GM20000 (cell line): ENCODE results near the gene LRRC8B.
"Not testable (repeated sequence)": the region's sequence is repeated elsewhere in the genome, so short reads cannot be mapped to it uniquely, and the experiment has no call there.

Source experiments
- DNase-seq: peaks from one replicate; pipeline ENCODE4 v3.0.0; 2012; ENCODE audit warnings: low spot score
- CTCF ChIP-seq: IDR thresholded peaks from 2 replicates; pipeline ENCODE4 v1.5.1; 2012; ENCODE audit warnings: mild to moderate bottlenecking, control low read depth; ENCODE audit errors: extremely low read depth, missing control alignments

Gene LRRC8B

GRCh38 chr1:89535537-89535936 lies 10.9 kb downstream of the LRRC8B start:
- TF ChIP-seq CTCF, result no peak

DNA sequence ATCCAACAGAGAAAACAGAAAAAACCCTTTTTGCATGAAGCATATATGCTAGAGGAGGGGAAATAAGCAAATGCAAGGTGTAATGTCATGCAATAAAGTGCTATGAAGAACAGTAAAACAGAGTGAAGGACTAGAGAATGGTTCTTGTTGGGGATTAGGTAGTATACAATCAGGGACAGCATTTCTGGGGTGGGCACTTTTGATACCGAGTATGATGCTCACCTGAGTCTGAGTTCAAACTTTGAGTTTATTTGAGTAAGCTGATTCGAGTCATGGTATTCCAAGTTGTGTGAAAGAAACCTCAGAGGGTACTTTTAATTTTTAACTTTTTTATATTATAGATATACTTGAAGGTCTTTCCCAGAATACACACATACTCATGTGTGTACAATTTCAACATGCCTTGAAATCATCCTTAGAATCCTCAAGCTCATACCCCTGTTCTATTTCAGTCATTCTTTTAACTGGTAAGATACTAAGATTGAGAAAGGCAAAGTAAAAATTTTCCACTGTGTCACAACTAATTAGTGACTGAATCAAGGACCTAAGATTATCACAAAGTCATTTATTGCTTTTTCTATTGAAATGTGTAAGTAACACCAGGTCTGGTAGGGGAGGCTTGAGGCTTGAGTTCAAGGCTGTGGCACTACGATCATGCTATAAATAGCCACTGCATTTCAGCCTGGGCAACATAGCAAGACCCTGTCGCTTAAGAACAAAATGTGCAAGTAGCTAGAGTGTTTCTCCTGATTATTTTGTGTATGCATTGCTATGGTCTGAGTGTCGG lies 12.1 kb downstream of the LRRC8B start:
- DNase-seq, result no peak
- no peak for TF ChIP-seq CTCF

More at GRCh38 chr1:89535537-89535936, 10.9 kb downstream of the LRRC8B start:
- no peak for DNase-seq

DNA sequence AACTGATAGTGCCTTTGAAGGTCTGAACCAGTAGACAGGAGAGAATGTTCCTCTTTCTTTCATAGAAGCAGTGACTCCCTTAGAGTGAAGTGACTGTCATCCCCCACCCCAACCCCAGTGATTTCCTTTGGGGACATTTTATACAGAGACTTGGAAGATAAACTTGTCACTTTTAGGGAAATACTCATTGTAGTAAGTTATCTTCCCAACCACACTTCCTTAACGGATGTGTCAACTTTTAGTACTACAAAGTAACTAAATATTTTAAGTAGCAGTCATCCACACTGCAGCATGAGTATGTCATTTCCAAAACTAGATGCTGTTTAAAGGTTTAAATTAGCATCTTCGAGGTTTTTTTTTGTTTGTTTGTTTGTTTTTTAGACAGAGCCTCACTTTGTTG lies 13.7 kb downstream of the LRRC8B start:
- no peak for TF ChIP-seq CTCF
- DNase-seq, result no peak

DNA sequence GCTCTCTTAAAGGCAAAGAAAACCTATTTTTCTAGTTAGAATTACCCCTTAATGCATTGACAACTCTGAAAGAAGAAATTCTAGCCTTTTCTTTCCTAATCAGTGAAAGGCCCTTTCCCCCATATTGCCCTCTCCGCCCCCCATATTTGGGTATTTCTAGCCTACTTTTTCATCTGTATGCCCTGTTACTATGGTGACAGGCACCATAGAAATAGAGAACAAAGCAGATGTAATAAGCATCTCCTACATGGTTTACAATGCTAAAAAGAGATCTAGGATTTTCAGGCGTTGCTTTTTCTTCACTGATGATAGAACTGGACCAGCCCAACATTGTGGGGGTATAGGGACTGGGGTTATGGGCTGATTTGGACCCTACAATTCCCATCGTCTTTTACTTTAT lies 14.5 kb downstream of the LRRC8B start:
- DNase-seq, result no peak
- TF ChIP-seq CTCF, result no peak

DNA sequence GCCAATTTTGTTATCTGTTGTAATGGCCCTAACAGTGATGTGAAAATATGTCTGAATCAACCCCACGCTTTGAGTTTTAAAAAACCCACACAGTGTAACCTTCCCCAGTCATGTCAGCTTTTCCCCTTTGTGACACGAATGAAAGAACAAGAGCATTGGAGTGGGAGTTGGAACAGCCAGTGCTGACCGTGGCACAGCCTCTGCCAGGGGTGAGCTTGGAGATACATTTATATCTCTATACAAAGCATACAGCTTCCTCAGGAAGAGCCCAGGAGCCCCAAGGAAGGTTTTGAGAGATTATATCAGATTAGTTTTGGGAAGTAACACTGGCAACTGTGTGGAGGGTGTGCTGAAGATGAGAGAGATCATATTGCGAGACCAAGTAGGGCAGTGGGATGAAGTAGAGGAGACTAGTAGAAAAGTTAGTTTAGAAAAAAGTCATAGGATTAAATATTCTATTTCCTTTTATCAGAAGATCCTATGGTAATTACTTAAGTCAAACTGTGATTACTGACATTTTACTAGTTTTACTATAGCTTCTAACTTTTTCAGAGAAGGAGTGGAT lies 15.9 kb downstream of the LRRC8B start:
- no peak for DNase-seq
- TF ChIP-seq CTCF, result no peak

DNA sequence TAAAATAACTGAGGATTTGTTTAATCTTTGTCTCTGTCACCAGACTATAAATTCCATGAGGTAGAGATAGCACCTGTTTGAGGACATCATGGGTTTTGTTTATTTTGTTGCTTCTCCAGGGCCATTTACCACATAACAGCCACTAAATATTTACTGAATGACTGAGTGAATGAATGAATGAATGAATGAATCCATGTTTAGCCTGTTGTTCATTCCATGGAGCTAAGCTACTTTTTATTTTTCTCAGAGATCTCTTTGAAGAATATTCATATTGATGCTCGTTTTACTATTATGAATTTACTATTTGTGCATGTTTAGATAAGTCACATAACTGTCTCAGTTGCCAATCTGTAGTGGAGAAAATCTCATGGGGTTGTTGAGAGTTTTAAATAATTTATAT lies 17.7 kb downstream of the LRRC8B start:
- no peak for DNase-seq
- no peak for TF ChIP-seq CTCF

DNA sequence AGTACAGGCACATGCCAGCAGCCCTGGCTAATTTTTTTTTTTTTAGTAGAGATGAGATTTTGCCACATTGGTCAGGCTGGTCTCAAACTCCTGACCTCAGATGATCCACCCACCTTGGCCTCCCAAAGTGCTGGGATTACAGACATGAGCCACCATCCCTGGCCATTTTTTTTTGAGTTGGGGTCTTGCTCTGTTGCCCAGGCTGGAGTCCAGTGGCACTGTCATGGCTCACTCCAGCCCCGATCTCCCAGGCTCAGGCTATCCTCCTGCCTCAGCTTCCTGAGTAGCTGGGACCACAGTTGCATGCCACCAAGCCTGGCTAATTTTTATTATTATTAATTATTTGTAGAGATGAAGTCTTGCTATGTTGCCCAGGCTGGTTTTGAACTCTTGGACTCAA lies 19.0 kb downstream of the LRRC8B start:
- DNase-seq, result not testable (repeated sequence)

GRCh38 chr1:89545264-89546038 lies 20.8 kb downstream of the LRRC8B start:
- TF ChIP-seq CTCF, result no peak
- DNase-seq, result no peak
